Liver (tissue), 9 donors: Measurements from ENCODE around the gene SLC36A4. TPM values are rescaled to one million over a fixed set of nuclear protein-coding genes. Genes with fewer than 3 reads are reported as not detected.

ENCODE experiments used
- DNase-seq: peaks from one replicate; pipeline ENCODE4 v3.0.0-alpha.2; 2017; ENCODE audit warnings: low spot score
- H3K27ac ChIP-seq, 2 donors: one replicate each; pipeline ENCODE4 v1.7.0; 2013; ENCODE audit warnings: inconsistent platforms in 2 of 2, low read length in 2 of 2, control low read depth in 1 of 2, low read depth in 1 of 2, mild to moderate bottlenecking in 1 of 2
- H3K27me3 ChIP-seq, 4 donors: one replicate each; pipeline versions ENCODE4 v1.6.1 to v1.7.0; 2013; ENCODE audit warnings: low read length in 3 of 4, inconsistent platforms in 1 of 4, mild to moderate bottlenecking in 1 of 4, moderate library complexity in 1 of 4; ENCODE audit not compliant: control insufficient read depth in 4 of 4, insufficient read depth in 4 of 4
- H3K36me3 ChIP-seq, 4 donors: one replicate each; pipeline versions ENCODE4 v1.6.1 to v1.7.0; 2013; ENCODE audit warnings: low read length in 3 of 4, mild to moderate bottlenecking in 3 of 4, low read depth in 1 of 4, moderate library complexity in 1 of 4; ENCODE audit not compliant: control insufficient read depth in 4 of 4, insufficient read depth in 3 of 4
- H3K4me1 ChIP-seq, 4 donors: one replicate each; pipeline versions ENCODE4 v1.6.1 to v1.7.0; 2013; ENCODE audit warnings: low read length in 3 of 4, mild to moderate bottlenecking in 3 of 4, moderate library complexity in 1 of 4; ENCODE audit not compliant: control insufficient read depth in 4 of 4, insufficient read depth in 4 of 4
- H3K4me3 ChIP-seq, 3 donors: one replicate each; pipeline versions ENCODE4 v1.6.1 to v1.7.0; 2013; ENCODE audit warnings: low read length in 3 of 3, control low read depth in 1 of 3, low read depth in 1 of 3, mild to moderate bottlenecking in 1 of 3
- H3K9ac ChIP-seq, 2 donors: one replicate each; pipeline ENCODE4 v1.7.0; 2013; ENCODE audit warnings: low read length in 2 of 2, mild to moderate bottlenecking in 2 of 2, moderate library complexity in 2 of 2, control low read depth in 1 of 2, low read depth in 1 of 2
- H3K9me3 ChIP-seq, 4 donors: one replicate each; pipeline versions ENCODE4 v1.6.1 to v1.7.0; 2013; ENCODE audit warnings: low read length in 3 of 4; ENCODE audit not compliant: control insufficient read depth in 4 of 4
- ATF3 ChIP-seq: IDR thresholded peaks from 2 replicates; pipeline ENCODE4 v1.6.1; 2016; ENCODE audit warnings: antibody characterized with exemption
- EGR1 ChIP-seq, 2 donors: IDR thresholded peaks; 2 replicates each; pipeline ENCODE4 v1.6.1; 2016 to 2018; ENCODE audit warnings: antibody characterized with exemption in 2 of 2, low read depth in 2 of 2
- FOXA1 ChIP-seq: IDR thresholded peaks from 2 replicates; pipeline ENCODE4 v1.6.1; 2016; ENCODE audit warnings: antibody characterized with exemption
- FOXA2 ChIP-seq: IDR thresholded peaks from 2 replicates; pipeline ENCODE4 v1.6.1; 2016; ENCODE audit warnings: antibody characterized with exemption
- GABPA ChIP-seq, 2 donors: IDR thresholded peaks in 1 of 2; conservative IDR thresholded peaks in 1 of 2; 2 replicates each; pipeline ENCODE4 v1.6.1; 2016; ENCODE audit warnings: antibody characterized with exemption in 2 of 2, mild to moderate bottlenecking in 1 of 2, moderate library complexity in 1 of 2
- HNF4A ChIP-seq, 2 donors: conservative IDR thresholded peaks; 2 replicates each; pipeline ENCODE4 v1.6.1; 2016; ENCODE audit warnings: antibody characterized with exemption in 2 of 2, mild to moderate bottlenecking in 2 of 2
- HNF4G ChIP-seq: IDR thresholded peaks from 2 replicates; pipeline ENCODE4 v1.6.1; 2016; ENCODE audit warnings: antibody characterized with exemption
- JUND ChIP-seq, 2 donors: IDR thresholded peaks; 2 replicates each; pipeline ENCODE4 v1.6.1; 2016; ENCODE audit warnings: antibody characterized with exemption in 2 of 2
- NR2F2 ChIP-seq: IDR thresholded peaks from 2 replicates; pipeline ENCODE4 v1.6.1; 2016; ENCODE audit warnings: antibody characterized with exemption
- RAD21 ChIP-seq, 2 donors: IDR thresholded peaks; 2 replicates each; pipeline ENCODE4 v1.6.1; 2016; ENCODE audit warnings: antibody characterized with exemption in 2 of 2, mild to moderate bottlenecking in 2 of 2
- REST ChIP-seq: IDR thresholded peaks from 2 replicates; pipeline ENCODE4 v1.6.1; 2016; ENCODE audit warnings: antibody characterized with exemption, mild to moderate bottlenecking
- RXRA ChIP-seq, 2 donors: IDR thresholded peaks; 2 replicates each; pipeline ENCODE4 v1.6.1; 2017 to 2018; ENCODE audit warnings: antibody characterized with exemption in 2 of 2, mild to moderate bottlenecking in 1 of 2
- TAF1 ChIP-seq: conservative IDR thresholded peaks from 2 replicates; pipeline ENCODE4 v1.6.1; 2016; ENCODE audit warnings: antibody characterized with exemption, mild to moderate bottlenecking
- YY1 ChIP-seq: IDR thresholded peaks from 2 replicates; pipeline ENCODE4 v1.6.1; 2016; ENCODE audit warnings: antibody characterized with exemption, mild to moderate bottlenecking
- ZBTB33 ChIP-seq: IDR thresholded peaks from 2 replicates; pipeline ENCODE4 v1.6.1; 2016; ENCODE audit warnings: antibody characterized with exemption
- WGBS: extraction: QIAGEN DNeasy Blood & Tissue Kit; methylation state at CpG from one replicate; pipeline ENCODE4 v1.1.7; 2013; 5-methylcytosine and 5-hydroxymethylcytosine counted together
- polyA plus RNA-seq, 2 donors: library from polyadenylated mRNA; stranded (reverse) in 1 of 2; unstranded in 1 of 2; fragments of 200-250 nt in 1 of 2; fragments of >200 nt in 1 of 2; fragmentation: Nextera tagmentation in 1 of 2; extraction: Ambion mirVana in 1 of 2; gene quantifications; one replicate each; pipeline versions ENCODE4 v1.2.1 to v1.2.3, GENCODE V29; 2013 to 2015
- total RNA-seq, 2 donors: library from RNA; depleted of rRNA; stranded (reverse); fragments of >200 nt; gene quantifications; one replicate each; pipeline ENCODE4 v1.2.3, GENCODE V29; 2014
- TF ChIP-seq, protein P1 (sequence below): IDR thresholded peaks from 2 replicates; pipeline ENCODE4 v1.6.1; 2016; ENCODE audit warnings: antibody characterized with exemption
- donor health status: healthy.
- donor health status: healthy.
- donor health status: healthy.
- donor health status: healthy.
- donor health status: healthy.

The SLC36A4 gene
- total and polyA plus RNA-seq, 4 donors = 6.4 to 11.7 (median 7.4) TPM

DNA sequence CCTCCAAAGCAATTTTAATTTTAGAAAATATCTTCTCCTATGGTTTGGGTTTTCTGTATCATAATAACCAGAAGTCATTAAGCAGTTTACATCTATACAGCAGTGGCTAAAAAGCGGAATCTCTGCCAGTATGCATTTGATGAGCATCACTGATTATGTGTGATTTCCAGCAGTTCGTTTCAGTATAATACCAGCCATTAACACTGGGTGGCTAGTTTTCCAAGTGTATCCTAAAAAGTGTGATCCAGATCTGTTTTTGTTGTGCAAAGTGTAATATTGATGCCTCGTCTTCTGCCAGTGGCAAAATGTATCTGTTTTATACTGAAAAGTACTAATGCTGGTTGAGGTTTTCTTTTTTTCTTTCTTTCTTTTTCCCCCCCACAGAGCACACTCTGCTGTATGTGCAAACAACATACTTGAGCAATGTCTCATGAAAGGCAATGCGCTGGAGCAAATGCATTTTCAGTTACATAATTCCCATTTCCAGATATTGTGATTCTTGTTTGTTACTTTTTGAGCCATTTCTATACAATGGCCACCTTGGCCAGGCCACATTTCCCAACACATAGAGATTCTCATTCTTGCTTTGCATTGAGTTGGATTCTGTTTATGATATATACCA, 64.2 kb downstream of the SLC36A4 start:
- Histone ChIP-seq H3K27me3 (no peaks in the 10 kb centered on the region), H3K4me1 (no peaks in the 10 kb centered on the region), H3K27ac (no peak overlapping the region), H3K9me3 (no peaks in the 10 kb centered on the region), H3K36me3 (no peaks in the 10 kb centered on the region), H3K4me3 (no peak overlapping the region), H3K9ac (no peak overlapping the region)
- WGBS = 89% methylated on average over 4 of the region's 4 CpGs
- no peak for DNase-seq
- TF ChIP-seq ZBTB33 (no peak), HNF4G (no peak), REST (no peak), EGR1 (IDR thresholded peaks at IDR 0.05; ENCODE audit: low read depth in 2 of 2) (no peak), NR2F2 (no peak), GABPA (IDR thresholded peaks at IDR 0.05 in 1 of 2, conservative IDR thresholded peaks at IDR 0.05 in 1 of 2) (no peak), RAD21 (IDR thresholded peaks at IDR 0.05) (no peak), JUND (IDR thresholded peaks at IDR 0.05) (no peak)

DNA sequence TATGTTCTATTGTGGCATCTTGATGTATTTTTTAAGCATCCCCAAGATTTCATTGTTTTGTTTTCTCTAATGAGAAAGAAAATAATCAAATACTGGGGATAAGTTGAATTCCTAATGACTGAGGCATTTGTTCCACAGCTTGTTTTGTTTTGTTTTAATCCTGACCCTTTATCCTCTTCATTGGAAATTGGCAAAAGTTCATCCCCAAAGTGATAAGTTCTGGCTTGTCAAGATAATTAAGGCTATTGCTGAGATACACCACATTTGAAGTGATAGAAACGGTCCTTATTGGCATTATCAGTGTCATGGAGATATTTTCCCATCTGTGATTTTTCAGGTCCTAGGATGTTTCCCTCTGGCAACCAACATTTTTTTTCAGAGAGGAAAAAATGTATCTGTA, 65.0 kb downstream of the SLC36A4 start:
- Histone ChIP-seq H3K9me3 (no peaks in the 10 kb centered on the region), H3K4me1 (no peaks in the 10 kb centered on the region), H3K4me3 (no peak overlapping the region), H3K27ac (no peak overlapping the region), H3K27me3 (no peaks in the 10 kb centered on the region), H3K36me3 (no peaks in the 10 kb centered on the region), H3K9ac (no peak overlapping the region)
- TF ChIP-seq NR2F2 = no peak
- TF ChIP-seq GABPA (IDR thresholded peaks at IDR 0.05 in 1 of 2, conservative IDR thresholded peaks at IDR 0.05 in 1 of 2) = no peak
- no peak for TF ChIP-seq JUND (IDR thresholded peaks at IDR 0.05)
- no peak for TF ChIP-seq EGR1 (IDR thresholded peaks at IDR 0.05; ENCODE audit: low read depth in 2 of 2)
- TF ChIP-seq RXRA (IDR thresholded peaks at IDR 0.05) = no peak
- TF ChIP-seq FOXA1 = no peak
- TF ChIP-seq TAF1 = no peak
- no peak for TF ChIP-seq REST
- TF ChIP-seq, protein P1, sequence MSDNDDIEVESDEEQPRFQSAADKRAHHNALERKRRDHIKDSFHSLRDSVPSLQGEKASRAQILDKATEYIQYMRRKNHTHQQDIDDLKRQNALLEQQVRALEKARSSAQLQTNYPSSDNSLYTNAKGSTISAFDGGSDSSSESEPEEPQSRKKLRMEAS = no peak
- TF ChIP-seq YY1 = no peak
- no peak for TF ChIP-seq FOXA2
- TF ChIP-seq ATF3 = no peak
- TF ChIP-seq HNF4A (conservative IDR thresholded peaks at IDR 0.05) = no peak
- DNase-seq = no peak
- WGBS = 75% methylated on average over 1 of the region's 1 CpG
